Myocyte (in vitro differentiated cells): ENCODE data around the gene GALC. TPM values are rescaled to one million over a fixed set of nuclear protein-coding genes. Genes with fewer than 3 reads are reported as not detected.

Experiments
- DNase-seq: peaks from one replicate; pipeline ENCODE4 v3.0.0-alpha.2; 2012; ENCODE audit warnings: low read depth
- total RNA-seq: library from RNA; depleted of rRNA; stranded (reverse); fragments of >200 nt; gene quantifications from 2 replicates; pipeline ENCODE4 v1.2.3, GENCODE V29; 2014

GALC gene
- total RNA-seq, 1 donor from 2014 or later = 21.1 TPM

DNA sequence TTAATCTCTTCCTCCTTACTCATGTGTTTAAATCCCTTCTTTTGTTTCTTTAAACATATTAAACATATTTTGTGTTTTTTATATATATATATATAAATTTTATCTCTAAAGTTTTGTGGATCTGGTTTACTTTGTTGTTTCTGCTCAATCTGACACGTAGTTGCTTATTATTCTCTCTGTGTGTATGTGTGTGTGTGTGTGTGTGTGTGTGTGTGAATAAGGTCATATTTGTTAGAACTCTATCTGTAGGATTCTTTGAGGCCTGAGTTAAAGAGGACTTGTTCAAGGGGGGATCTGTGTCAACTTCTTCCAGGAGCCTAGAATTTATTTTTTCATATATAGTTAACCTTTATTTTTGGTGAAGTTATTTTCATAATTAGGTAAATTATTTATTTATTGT is 14.6 kb upstream of the GALC start:
- no peak for DNase-seq

DNA sequence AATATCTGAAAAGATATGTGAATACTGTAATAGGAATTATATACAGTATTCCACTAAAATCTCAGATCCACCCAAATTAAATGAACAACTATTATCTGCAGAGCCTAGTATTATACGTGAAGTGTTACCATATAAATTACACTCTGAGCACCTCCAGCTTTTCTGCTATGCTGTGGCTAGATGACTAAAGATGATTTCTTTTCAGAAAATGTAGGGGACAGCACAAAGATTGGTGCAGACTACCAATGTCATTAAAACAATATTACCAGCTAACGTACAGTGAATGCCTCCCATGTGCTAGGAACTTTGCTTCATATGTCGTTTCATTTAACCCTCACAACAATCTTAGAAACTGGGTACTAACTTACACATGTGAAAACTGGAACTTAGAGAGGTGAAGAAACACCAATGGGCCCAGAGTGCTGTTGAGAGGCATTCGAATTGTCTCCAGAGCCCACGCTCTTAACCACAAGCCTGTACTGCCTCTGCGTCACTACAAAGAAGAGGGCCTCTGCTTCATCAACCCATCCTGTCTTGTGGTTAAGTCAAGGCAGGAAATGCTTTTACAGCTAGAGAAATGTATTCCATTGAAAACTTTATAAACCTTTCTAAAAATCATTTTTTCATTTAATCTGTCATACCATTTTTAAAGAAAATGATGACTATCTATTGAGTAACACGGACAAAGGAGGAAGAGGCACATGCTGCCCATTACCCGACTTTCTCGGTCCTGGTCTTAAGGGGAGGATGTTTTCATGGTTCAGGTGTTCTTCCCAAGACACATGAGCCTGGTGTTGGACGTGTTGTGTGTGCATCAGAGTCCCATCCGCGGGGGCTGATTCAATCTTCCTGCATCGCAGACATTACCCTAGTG is 13.2 kb upstream of the GALC start:
- DNase-seq = no peak

DNA sequence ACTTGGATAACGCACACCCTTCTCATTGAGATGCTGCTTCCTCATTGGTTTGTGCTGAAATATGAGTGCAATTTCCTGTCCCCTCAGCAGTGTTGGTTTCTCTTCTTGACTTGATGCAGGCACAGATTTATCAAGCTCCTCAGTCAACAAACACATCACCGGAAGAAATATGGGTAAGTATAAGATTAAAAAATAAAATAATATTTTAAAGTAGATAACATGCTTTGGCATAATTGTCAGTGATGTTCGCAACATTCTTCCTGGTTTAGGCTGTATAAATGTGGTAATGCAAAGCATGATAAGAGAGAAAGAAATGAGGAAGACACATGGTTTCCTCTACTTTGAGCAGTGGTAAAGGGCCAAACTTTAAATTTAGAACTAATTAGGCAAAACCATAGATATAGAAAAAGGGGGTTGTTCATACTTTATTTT is 12.1 kb upstream of the GALC start, which contains the start of gene GPR65:
GPR65 (plus strand) TSS at position 86 of the 432 bp plus-strand sequence. CDS start 5,713 bp downstream, outside the sequence.
- no peak for DNase-seq

DNA sequence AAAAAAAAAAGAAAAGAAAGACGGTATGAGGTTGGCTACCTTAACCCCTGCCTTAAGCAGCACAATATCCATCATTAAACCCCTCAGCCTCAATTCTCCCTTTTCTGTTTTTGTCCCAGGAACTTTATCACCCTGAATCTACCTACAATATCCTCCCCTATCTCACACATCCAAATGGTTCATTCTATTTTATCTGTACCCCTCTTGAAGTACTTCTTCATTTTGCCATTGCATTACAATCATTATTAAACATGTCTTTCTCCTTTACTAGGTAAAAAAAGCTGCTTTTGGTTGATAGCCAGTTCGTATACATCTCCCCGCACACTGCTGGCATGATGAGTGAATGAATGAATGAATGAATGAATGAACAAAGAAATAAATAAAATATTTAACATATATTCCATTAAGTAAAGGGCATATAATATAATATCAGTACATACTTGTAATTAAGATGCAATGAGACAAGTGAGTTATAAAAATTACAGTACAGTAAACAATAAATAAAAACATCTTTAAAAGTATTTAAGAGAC is 11.6 kb upstream of the GALC start:
- DNase-seq = no peak

DNA sequence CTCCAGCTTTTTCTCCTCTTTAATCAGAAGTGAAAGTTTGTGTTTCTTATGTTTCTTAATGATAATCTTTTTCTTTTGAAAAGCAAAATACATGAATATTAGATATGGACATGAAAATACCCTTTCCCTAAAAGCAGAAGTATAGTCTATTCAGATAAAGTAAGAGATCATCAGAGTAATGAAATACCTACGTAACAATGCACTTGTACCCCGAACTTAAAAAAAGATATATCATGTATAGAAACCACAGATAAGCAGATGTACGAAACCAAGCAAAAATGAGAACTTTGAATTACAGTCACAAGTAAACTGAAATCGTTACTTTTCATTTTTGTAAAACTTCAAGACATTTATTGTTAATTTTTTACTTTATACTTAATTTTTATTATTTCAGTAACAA is 10.4 kb upstream of the GALC start:
- DNase-seq = no peak

DNA sequence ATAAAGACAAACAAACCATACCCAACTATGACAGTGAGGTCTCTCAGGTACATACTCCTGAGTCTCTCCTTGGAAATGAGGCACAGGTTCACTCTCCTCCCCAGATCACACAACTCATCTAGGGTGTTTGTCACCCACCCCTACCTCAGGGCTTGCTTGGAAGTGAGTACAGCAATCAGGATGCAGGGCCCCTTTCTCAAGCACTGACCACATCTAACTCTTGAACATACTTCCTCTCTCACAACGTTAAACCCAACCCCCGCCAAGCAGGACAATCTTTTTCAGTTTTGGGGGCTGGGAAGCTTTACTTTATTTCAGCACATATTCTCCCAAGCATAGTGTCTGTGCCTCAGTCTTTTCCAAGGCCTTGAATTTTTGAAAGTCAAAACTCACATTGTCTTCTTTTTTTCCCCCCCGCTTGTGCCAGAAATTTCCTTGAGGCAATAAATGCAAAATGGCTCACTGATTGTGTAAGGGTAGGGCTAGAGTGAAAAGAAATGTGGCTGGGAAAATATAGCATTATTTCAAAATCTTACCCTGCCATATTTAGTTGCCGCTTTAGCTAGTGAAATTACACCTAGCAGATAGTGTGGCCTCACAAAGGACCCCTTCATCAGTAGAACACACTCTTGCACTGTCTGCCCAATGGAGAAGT is 9.6 kb upstream of the GALC start:
- DNase-seq = no peak

DNA sequence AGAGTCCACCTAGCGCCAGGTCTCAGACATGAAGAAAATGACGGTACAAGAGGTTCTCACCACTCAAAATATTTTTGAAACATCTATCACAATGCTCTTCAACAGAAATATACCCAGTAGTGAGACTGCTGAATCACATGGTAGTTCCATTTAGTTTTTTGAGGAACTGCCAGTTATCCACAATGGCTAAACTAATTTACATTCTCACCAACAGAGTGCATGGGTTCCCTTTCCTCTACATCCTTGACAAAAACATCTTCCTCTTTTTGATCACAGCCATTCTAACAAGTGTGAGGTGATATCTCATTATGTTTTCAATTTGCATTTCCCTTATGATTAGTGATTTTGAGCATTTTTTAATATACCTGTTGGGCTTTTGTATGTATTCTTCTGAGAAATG is 6.3 kb upstream of the GALC start:
- DNase-seq = no peak

DNA sequence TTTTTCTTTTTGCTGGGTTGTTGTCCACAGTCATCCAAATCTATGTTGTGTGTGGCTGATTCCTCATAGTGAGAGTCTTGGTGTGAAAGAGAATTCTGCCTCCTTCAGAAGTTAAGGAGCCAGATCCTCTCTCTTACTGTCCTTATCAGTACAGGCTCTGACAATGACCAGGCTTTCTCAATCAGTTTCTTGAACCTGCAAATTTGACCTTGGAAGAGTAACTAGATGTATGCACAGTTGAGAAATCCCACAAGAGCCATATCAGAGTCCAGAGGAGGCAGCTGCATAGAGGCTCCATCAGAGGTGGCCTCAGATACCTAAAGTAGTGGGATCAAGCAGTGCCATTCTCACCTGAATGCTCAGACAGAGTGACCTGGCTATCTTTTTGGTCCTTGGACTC is 5.5 kb upstream of the GALC start:
- no peak for DNase-seq

DNA sequence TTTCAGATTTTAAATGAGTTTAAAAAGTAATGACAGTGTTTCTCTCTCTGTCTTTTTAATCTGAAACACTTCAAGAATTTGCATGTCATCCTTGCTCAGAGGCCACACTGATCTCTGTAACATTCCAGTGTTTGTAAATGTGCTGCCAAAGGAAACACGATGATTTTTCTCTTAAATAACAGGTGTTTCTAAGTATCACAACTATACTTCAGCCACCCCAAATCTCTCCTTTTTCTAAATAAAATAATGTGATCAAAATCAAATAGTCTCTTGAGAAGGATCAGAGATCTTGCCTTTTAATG is 3.3 kb upstream of the GALC start:
- peak; percentile 26 for DNase-seq

DNA sequence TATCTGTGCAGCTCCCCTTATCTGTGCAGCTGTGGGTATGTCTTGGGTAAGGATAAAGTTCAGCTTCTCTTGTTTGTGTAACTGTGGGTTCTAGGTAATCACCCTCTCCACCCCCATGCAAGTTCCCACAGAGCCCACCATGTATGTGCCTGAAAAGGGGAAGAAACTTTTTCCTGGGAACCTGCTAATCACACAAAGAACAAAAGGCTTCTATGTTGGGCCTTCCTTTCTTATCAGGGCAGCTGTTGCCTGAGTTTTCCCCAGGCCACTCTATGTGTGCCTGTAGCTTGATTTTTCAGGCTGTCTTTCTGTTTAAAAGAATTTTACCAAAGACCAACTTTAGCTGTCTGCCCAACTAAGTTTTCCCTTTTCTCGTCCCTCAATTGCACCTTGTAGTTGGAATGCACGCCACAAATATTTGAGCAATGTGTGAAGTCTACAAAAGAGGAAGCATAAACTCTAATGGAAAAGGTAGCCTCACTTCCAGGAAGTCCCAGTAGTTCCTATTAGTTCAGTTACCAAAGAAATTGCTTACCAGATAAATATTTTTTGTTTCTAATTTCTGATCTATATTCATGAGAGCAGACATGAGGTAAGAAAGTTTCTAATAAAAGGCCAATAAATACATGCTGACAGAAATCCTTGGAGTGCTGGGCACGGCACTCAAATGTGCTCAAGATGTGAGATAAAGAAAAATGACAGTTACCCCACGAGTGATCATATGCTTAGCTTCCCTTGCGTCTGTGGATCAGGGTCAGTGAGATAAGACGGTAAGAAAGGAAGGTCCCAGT is 2.7 kb upstream of the GALC start:
- DNase-seq = peak; percentile 31

DNA sequence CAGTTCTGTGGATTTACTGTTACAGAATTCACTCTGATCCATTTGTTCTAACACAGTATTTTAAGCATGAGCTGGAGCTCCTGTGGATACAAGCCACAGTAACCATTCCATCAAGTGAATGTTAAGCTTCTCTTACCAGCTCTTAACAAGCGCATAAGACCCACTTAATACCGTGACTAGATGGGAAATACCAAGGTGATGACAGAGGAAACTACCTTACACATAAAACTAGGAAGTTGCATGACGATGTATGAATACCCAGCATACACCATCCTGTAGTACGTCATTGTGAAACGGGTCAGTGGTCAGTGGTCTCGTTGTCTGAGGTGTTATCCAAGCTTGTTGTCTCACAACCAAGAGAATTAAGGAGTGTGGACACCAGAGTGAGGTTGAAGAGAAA is 2.0 kb upstream of the GALC start:
- no peak for DNase-seq

DNA sequence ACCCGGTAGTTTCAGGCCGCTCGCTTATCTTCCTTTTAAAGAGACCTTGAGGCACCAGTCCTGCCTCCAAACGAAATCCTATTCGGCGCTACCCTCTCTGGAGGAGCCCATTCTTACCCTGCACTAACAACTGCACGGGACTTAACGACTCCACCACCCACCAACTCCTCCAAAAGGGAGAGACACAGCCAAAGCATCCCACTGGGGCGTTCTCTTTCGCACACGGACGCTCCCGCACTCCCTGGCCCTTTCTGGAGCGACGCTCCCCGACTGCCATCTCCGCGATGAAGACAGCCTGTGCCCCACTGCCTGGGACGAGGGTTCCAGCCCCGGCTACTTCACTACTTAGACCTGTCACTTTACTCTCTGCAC is 650 bp downstream of the GALC start:
- DNase-seq = no peak

DNA sequence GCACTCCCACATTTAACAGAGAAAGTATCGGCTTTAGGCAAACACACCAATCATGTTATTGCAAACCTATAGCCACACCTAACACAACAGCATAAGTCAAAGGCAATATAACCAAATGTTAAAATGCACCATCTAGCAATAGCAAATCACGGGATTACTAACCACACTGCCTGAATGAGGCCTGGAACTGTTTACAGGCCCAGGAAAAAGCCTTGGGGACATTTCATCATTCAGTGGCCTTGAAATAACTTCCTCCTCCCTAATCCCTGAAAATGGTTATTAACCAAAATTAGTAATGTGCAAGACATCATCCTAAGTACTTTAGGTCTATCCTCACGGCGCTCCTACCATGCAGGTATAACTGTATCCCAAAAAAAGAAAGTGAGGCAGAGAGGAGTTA is 2.3 kb downstream of the GALC start:
- DNase-seq = no peak

DNA sequence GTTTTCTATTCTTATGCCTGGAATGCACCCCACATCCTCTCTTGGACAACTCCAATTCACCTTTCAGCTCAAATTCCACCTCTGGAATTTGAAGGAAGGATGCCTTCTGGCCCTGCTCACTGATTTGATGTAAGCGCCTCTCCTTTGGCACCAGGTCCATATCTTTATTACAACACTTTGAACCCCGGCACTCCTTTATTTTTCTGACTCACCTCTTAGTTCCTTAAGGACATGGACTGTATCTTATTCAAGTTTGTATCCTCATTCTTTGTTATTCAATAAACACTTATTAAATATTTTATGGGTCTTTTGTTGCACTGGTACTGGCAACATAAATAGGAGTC is 3.1 kb downstream of the GALC start:
- no peak for DNase-seq

DNA sequence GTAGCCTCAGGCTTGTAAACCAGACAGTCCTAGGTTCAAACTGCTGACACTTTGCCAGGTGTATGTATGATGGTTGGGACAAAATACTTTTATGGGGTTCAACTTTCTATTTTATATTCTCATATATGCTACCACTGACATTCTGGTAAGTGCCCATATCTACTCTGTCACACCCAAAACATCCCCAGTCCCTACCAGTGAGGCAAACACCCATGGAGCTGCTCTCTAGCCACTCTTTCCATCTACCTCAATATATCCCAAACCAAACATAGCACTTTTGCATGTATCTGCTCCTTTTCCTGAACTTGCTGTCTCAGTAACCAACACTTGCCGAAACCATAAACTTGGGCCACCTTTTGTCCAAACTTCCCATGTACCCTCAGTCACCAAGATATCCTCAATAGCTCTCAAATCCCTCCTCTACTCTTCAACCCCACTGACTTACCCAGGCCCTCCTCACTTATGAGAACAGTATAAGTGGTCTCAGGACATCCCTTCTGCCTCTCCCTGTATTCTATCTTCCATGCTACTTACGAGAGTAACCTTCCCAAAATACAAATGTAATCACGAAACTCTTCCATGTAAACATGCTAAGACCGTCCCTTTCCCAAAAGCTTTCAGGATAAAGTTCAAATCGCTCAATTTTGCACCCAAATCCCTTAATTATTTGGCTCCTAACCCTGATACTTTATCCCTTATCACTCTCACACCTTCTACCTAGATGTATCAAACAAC is 3.6 kb downstream of the GALC start:
- DNase-seq = no peak

DNA sequence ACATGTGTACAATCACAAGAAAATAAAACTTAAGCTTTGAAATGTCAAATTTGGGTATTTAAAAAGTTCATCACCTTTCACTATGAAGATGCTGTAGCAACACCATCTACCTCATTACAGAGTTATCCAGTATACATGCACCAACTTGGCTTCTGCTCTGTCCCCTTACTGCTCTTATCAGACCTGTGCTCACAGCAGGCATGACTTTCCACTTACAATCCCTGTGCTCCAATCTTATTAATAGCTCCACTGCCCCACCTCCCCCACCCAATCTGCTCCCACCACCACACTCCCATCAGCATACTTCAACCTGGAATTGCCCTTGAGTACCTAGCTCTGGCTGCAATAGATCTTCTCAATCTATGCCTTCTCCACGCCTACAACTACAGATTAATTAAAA is 13.3 kb downstream of the GALC start:
- no peak for DNase-seq

DNA sequence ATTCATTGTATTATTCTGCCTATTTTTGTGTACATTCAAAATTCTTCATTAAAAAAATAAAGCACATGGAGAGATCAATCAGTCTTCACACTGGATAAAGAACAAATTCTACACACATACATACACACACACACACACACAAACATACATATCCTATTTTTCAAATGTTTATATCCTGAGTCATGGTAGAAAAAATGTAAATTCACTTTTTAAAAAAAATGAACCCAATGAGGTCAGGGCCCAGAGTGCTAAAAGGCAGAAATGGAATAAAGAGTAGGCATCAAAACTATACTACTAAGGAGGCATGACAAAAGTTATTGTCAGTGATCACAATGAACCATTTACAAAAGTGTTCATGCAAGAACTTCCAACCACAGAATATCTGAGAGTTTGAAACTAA is 17.3 kb downstream of the GALC start:
- no peak for DNase-seq

DNA sequence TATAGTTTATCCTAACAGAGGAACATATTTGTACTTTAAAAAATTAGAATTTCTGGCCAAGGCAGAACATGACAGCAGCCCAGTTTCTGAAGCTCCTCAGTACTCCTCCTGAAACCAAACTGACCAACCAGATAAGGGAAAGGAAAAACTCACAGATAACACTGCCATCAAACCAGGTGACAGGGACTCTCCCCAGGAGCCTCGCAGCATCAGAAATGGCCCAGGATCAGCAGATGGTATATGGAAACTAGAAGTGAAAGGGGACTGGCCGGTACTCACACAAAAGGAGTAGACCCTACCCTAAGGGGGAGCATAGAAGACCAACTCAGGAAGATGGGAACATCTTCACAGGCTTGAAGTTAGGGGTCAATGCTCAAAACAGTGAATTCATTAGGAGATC is 22.0 kb downstream of the GALC start:
- DNase-seq = no peak

DNA sequence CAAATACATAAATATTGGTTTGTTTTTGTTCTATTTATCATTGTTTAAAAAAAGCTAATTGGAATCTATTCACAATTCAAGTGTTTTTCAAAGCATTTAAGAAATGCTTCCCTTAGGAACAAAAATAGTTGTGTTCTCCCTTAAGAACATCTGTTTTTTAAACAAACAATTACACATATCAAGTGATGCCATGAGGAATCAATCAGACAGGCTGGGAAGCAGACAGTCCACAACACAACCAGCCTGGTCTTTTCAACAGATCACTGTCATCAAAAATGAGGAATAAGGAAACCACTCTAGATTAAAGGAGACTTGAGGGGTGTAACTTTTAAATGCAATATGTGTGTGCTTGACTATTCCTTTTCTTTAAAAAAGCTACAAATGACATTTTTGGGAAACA is 25.5 kb downstream of the GALC start:
- DNase-seq = no peak

DNA sequence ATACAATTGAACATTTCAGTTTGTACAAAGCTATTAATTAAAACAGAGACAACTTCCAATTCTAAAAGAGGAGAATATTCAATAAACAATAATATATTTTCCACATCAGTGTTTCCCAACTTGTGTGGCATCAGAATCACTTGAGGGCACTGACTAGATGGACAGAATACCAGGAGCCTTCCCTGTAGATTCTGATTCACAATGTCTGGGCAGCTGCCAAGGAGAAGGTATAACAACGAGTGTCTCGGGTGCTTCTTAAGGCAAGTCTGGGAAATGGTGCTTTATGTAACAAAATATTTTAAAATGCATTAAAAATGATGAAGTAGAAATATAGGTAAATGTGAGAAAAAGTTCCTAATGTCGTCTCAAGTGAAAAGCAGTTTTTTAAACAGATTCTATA is 26.2 kb downstream of the GALC start:
- DNase-seq = peak; percentile 2

DNA sequence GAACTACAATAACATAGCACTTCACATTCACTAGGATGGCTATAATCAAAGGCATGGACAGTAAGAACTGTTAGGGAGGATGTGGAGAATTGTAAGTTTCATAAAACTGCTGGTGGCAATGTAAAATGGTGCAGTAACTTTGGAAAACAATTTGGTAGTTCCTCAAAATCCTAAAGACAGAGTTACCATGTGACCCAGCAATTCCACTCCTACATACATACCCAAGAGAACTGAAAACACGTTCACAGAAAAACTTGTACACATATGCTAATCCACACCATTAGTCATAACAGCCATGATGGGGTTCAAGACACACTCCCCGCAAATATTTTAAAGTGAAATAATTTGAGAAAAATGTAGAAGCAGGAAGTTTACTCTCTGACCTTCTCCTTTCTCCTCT is 31.7 kb downstream of the GALC start:
- no peak for DNase-seq
